ENCODE data around the gene DZANK1. TPM values are rescaled to one million over a fixed set of nuclear protein-coding genes. Genes with fewer than 3 reads are reported as not detected.
A peak's percentile ranks its signal among the peaks of the same experiment; 100 is the strongest.

Gene DZANK1
- polyA plus RNA-seq, 1 donor from 2014 or later = 2.2 TPM

DNA sequence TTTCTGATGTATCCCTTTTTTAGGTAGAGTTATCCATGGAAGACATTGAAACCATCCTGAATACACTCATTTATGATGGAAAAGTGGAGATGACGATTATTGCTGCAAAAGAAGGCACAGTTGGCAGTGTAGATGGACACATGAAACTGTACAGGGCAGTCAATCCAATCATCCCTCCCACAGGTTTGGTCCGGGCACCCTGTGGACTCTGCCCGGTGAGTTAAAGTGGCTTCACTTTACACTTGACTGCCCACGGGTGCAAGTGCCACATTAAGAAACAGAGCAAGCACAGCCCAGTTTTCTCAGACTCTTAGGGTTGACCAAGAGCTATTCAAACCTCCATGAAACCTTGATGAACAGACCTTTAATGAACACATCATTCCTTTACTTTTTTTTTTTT lies 14.8 kb upstream of the DZANK1 start:
- Mint-ChIP-seq H3K4me3 (no peak overlapping the region), H3K9me3 (no peaks in the 10 kb centered on the region), H3K27me3 (no peaks in the 10 kb centered on the region), H3K4me1 (no peaks in the 10 kb centered on the region), H3K36me3 (peaks cover 8% of the 10 kb centered on the region), H3K27ac (no peak overlapping the region)

DNA sequence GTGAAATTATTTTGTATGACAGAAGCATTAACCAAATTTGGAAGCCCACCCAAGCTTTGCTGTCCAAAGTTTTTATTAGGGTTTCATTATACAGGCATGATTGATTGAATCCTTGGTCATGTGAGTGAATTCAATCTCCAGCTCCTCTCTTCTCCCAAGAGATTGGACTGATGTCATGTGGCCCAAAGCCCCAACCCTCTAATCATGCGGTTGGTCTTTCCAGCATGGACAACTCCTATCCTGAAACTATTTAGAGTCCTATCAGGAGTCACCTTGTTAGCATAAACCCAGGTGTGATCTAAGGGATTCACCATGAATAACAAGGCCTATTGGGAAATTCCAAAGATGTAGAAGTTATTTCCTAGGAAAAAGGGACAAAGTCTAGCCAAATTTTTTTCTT lies 11.0 kb upstream of the DZANK1 start:
- H3K36me3 Mint-ChIP-seq = peaks cover 9% of the 10 kb centered on the region
- H3K27me3 Mint-ChIP-seq = no peaks in the 10 kb centered on the region

DNA sequence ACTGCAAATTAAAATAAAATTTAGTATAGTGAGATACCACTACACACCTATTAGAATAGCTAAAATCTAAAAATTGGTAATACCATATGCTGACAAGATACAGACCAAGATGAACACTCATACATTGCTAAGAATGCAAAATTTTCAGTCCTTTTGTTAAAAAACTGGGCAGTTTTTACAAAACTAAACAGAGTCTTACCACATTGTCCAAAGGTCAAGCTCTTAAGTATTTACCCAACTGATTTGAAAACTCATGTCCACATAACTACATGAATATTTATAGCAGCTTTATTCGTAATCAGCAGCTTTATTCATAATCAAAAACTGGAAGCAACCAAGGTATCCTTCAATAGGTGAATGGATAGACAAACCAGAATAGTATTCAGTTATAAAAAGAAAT lies 10.4 kb upstream of the DZANK1 start:
- Mint-ChIP-seq H3K4me3 (no peak overlapping the region), H3K27ac (no peak overlapping the region), H3K27me3 (no peaks in the 10 kb centered on the region), H3K4me1 (no peaks in the 10 kb centered on the region), H3K36me3 (peaks cover 9% of the 10 kb centered on the region), H3K9me3 (no peaks in the 10 kb centered on the region)

More for the DNA sequence above, 11.0 kb upstream of the DZANK1 start:
- no peaks in the 10 kb centered on the region for H3K9me3 Mint-ChIP-seq
- no peak overlapping the region for H3K4me3 Mint-ChIP-seq
- no peaks in the 10 kb centered on the region for H3K4me1 Mint-ChIP-seq
- no peak overlapping the region for H3K27ac Mint-ChIP-seq

DNA sequence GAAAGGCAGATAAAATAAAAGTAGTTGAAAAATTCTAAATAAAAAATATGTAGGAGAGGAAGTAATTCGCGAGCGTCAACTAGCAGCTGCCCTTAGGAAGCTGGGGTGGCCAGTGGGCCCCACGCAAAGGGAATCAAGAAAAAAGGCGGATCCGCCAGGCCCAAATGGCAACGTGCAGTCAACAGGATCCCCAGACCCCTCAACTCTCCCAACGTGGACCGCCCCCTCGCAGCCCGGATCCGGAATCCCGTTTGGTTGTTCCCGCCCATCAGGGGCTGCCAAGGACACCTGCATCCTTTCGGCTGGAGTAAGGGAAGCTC lies 296 bp downstream of the DZANK1 start:
- H3K4me3 Mint-ChIP-seq = peak overlapping the region; percentile 96 to 100 (median 100)
- H3K4me1 Mint-ChIP-seq = peaks cover 12 to 17% (median 14%) of the 10 kb centered on the region in 3 donors
- peak overlapping the region; percentile 98 to 99 (median 98) for H3K27ac Mint-ChIP-seq
- H3K9me3 Mint-ChIP-seq = no peaks in the 10 kb centered on the region
- H3K36me3 Mint-ChIP-seq = no peaks in the 10 kb centered on the region
- H3K27me3 Mint-ChIP-seq = no peaks in the 10 kb centered on the region

DNA sequence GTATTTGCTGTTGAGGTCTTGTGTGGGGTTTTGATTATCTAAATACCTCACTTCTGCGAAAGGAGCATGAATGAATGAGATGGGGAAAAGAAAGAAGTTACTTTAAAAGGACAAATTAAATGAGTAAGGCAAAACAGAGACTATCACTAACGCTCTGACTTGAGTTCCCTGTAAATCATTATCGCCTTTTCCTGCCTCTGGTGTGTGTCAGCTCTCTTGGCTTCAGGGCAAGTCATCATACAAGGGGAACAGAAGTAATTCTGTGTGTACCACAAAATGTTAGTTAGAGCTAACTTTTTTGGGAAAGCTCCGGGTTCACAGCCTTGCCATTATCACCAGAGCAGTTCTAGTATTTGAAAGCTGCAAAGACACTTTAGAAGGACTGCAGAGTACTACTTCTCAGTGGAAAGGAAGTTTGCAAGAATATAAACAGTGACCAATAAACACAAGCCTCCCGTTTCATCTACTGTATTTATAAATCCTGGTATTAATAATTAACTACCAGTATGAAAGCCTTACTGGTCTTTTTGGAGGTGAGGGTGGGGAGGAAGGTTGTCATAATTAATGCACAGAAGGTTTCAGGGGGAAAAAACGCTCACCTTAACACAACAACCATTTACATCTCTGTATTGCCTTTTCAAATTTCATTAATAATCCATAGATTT lies 1.2 kb downstream of the DZANK1 start:
- H3K36me3 Mint-ChIP-seq = no peaks in the 10 kb centered on the region
- H3K4me1 Mint-ChIP-seq = peaks cover 12 to 17% (median 14%) of the 10 kb centered on the region in 3 donors
- H3K27ac Mint-ChIP-seq = peak overlapping the region; percentile 64 to 99 (median 98)
- peak overlapping the region; percentile 96 to 100 (median 100) for H3K4me3 Mint-ChIP-seq
- no peaks in the 10 kb centered on the region for H3K27me3 Mint-ChIP-seq
- no peaks in the 10 kb centered on the region for H3K9me3 Mint-ChIP-seq

DNA sequence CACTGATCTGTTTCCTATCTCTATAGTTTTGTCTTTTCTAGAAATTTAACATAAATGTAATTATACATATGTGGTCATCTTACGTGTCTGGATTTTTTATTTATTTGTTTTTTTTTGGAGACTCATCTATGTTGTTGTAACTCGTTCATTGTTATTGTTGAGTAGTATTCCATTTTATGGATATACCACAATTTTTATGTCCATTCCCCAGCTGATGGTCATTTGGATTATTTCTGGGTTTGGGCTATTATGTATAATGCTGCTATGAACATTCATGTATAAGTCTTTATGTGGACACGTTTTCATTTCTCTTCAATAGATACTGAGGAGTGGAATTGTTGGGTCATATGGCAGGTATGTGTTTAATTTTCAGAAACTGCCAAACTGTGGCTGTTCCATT lies 10.2 kb downstream of the DZANK1 start:
- Mint-ChIP-seq H3K27ac (no peak overlapping the region), H3K4me1 (no peaks in the 10 kb centered on the region), H3K4me3 (no peak overlapping the region), H3K9me3 (peaks cover 1 to 7% (median 4%) of the 10 kb centered on the region in 3 donors), H3K36me3 (peaks cover 2% of the 10 kb centered on the region), H3K27me3 (no peaks in the 10 kb centered on the region)

DNA sequence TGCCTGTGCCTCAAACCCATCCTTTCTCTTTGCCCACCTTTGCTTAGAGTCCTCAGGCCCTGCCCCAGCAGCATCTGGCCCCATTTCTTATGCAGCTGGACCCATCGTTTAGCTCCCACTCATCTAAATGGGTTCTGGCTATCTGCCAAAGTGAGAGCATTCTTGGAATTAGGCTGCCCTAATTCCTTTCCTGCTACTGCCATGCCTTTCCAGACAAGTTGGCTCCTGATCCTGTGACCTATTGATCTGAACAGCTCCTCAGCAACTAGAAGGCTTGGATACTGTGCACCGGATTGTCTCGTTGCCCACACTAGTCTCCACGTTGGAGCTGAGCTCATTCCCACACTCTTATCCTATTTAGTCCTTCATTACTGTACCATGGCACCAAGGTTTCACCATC lies 22.9 kb downstream of the DZANK1 start:
- H3K27me3 Mint-ChIP-seq = no peaks in the 10 kb centered on the region
- no peaks in the 10 kb centered on the region for H3K9me3 Mint-ChIP-seq
- no peak overlapping the region for H3K4me3 Mint-ChIP-seq
- no peaks in the 10 kb centered on the region for H3K4me1 Mint-ChIP-seq
- no peak overlapping the region for H3K27ac Mint-ChIP-seq
- peaks cover 9% of the 10 kb centered on the region for H3K36me3 Mint-ChIP-seq

DNA sequence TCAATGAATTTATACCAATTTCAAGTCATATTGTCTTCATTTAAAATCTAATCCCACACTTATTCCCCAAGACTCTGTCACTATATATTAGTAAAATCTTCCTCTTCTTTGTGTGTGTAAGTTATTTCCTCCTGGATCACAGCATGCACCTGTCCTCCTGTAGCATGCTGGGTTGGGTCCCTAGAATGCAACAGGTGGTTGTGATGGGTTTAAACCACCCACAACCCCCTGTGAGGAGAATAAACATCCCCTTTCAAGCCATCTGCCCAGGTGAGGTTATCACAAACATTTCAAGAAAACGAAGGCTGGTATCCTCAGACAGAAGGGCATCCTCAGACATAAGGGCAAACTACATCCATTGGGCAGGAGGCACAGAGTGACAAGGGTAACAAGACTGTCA lies 26.4 kb downstream of the DZANK1 start:
- Mint-ChIP-seq H3K36me3 (peaks cover 10% of the 10 kb centered on the region), H3K4me3 (no peak overlapping the region), H3K9me3 (peaks cover 0 to 4% (median 3%) of the 10 kb centered on the region in 3 donors), H3K4me1 (peaks cover 7 to 8% (median 7%) of the 10 kb centered on the region in 3 donors), H3K27ac (peak overlapping the region in 1 of 3 donors; percentile 44), H3K27me3 (no peaks in the 10 kb centered on the region)

DNA sequence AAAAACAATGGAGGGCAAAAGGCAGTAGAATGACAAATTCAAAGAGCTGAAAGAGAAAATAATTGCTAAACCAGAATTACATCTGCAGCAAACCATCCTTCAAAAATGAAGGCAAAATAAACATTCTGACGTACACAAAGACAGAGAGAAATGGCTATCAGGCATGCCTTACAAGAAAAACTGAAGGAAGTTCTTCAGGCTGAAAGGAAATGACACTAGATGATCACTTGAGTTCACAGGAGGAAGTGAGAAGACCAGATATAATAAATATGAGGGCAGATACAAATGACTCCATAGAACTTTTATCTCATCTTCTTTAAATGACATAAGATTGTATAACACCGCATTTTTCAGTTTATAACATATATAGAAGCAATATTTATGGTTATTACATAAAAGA lies 30.0 kb downstream of the DZANK1 start:
- Mint-ChIP-seq H3K4me1 (peaks cover 7 to 8% (median 7%) of the 10 kb centered on the region in 3 donors), H3K9me3 (peaks cover 0 to 4% (median 3%) of the 10 kb centered on the region in 3 donors), H3K4me3 (peak overlapping the region in 1 of 4 donors; percentile 9), H3K36me3 (peaks cover 6% of the 10 kb centered on the region), H3K27me3 (no peaks in the 10 kb centered on the region), H3K27ac (peak overlapping the region in 1 of 3 donors; percentile 80)

DNA sequence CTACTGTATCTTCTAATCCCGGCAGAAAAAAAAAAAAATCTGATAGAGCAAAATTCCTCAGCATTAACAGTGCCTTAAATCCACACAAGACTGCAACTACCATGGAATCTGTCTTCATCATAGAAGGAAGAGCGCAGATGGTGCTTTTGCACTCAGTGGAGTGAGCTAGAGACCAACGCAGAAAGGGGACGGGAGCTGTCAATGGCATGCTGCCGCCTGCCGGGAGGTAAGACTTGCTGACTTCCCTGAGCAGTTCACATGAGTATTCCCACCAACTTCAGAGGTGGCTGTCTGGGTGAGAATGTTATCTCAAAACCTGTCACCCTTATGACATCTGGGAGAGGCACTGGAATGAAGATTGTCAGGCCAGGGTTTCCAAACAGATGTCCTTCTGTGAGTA lies 35.6 kb downstream of the DZANK1 start:
- no peaks in the 10 kb centered on the region for H3K27me3 Mint-ChIP-seq
- H3K4me1 Mint-ChIP-seq = peaks cover 0 to 2% (median 0%) of the 10 kb centered on the region in 3 donors
- no peak overlapping the region for H3K27ac Mint-ChIP-seq
- H3K4me3 Mint-ChIP-seq = no peak overlapping the region
- peaks cover 5% of the 10 kb centered on the region for H3K36me3 Mint-ChIP-seq
- no peaks in the 10 kb centered on the region for H3K9me3 Mint-ChIP-seq

DNA sequence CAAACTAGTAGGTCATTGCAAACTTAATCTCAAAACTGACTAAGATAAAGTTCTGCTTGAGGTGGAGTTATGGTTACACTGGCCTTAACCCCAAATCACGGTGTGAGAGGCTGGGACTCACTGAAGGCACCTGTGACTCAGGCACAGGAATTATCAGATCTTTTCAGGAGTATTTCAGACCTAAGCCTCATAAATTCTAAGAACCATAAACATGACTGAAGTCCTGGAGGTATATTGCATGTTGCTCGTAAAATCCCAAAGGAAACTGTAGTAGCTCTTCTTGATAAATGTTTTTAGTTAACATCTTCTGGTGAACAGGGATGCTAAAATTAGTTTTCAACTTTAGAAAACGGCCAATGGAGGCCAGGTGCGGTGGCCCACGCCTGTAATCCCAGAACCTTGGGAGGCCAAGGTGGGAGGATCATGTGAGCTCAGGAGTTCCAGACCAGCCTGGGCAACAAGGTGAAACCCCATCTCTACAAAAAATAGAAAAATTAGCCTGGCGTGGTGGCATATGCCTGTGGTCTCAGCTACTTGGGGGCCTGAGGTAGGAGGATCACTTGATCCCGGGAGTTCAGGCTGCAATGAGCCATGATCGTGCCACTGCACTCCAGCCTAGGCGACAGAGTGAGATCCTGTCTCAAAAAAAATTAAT lies 36.5 kb downstream of the DZANK1 start:
- H3K4me1 Mint-ChIP-seq = peaks cover 0 to 2% (median 0%) of the 10 kb centered on the region in 3 donors
- no peak overlapping the region for H3K27ac Mint-ChIP-seq
- no peaks in the 10 kb centered on the region for H3K9me3 Mint-ChIP-seq
- no peaks in the 10 kb centered on the region for H3K27me3 Mint-ChIP-seq
- H3K36me3 Mint-ChIP-seq = peaks cover 5% of the 10 kb centered on the region
- H3K4me3 Mint-ChIP-seq = no peak overlapping the region

DNA sequence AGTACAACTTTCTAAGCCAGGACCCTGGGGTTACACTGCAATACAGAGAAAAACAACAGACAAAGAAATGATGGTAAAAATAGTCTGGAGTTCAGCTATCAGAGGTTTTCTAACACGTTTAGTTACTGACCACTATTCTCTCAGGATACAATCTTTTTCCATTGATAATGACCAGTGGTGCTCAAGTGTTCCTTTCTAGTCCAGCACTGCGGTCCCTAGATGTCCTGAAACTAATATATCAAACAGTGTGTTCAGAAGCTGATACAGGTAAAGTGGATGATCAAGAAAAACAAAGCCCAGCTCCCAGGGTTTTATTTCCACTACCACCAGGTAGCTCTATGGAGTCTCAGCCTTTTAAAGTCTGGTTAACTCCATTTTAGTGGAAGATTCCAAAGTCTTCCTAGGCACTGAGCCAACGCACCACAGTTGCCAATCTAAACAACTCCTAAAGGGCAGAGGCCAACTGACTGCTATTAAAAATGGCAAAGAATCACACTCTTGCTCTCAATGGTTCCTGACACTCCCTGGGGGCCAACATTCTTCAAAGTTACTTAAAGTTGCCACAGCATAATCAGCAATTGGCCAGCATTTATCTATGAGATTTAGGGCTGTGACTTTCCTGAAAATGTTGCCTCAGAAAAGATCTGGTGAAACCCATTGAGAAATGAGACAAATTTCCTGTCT lies 38.2 kb downstream of the DZANK1 start:
- H3K36me3 Mint-ChIP-seq = peaks cover 5% of the 10 kb centered on the region
- no peaks in the 10 kb centered on the region for H3K9me3 Mint-ChIP-seq
- H3K4me1 Mint-ChIP-seq = peaks cover 0 to 2% (median 0%) of the 10 kb centered on the region in 3 donors
- no peak overlapping the region for H3K4me3 Mint-ChIP-seq
- H3K27ac Mint-ChIP-seq = no peak overlapping the region
- no peaks in the 10 kb centered on the region for H3K27me3 Mint-ChIP-seq

DNA sequence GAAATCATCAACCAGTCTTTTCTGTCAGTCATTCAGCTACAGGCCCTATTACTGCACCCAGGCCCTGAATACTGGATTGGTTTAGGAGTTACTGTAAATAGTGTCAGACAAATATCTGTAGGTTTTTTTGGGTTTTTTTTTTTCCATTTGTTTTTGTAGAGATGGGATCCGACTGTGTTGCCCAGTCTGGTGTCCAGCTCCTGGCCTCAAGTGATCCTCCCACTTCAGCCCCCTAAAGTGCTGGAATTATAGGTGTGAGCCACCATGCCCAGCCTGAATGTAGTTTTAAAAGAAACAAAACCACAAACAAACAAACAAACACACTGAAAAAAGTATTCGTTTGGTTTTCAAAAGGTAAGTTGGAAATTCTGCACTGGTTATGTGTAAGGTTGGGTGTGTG lies 39.6 kb downstream of the DZANK1 start:
- Mint-ChIP-seq H3K27ac (no peak overlapping the region), H3K4me3 (no peak overlapping the region), H3K27me3 (no peaks in the 10 kb centered on the region), H3K36me3 (peaks cover 5% of the 10 kb centered on the region), H3K4me1 (peaks cover 0 to 2% (median 0%) of the 10 kb centered on the region in 3 donors), H3K9me3 (no peaks in the 10 kb centered on the region)

DNA sequence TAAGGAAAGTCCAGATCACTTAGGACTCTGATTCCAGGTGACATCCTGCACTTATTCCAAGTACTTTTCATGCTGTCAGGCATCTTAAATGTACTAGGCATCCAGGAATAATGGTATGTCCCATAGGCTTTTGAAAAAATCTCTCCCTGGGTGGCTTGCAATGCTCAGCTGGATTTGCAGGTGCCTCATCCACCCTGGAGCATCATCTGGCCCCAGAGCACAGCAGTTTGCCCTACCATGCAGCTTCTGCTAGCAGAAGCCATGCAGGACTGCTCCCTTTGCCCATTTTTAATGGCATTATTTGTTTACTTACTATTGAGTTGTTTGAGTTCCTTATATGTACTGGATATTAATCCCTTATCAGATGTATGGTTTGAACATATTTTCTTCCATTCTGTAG lies 45.2 kb downstream of the DZANK1 start:
- H3K4me1 Mint-ChIP-seq = no peaks in the 10 kb centered on the region
- H3K4me3 Mint-ChIP-seq = no peak overlapping the region
- no peak overlapping the region for H3K27ac Mint-ChIP-seq
- H3K36me3 Mint-ChIP-seq = peaks cover 2% of the 10 kb centered on the region
- no peaks in the 10 kb centered on the region for H3K9me3 Mint-ChIP-seq
- peaks cover 2% of the 10 kb centered on the region for H3K27me3 Mint-ChIP-seq

DNA sequence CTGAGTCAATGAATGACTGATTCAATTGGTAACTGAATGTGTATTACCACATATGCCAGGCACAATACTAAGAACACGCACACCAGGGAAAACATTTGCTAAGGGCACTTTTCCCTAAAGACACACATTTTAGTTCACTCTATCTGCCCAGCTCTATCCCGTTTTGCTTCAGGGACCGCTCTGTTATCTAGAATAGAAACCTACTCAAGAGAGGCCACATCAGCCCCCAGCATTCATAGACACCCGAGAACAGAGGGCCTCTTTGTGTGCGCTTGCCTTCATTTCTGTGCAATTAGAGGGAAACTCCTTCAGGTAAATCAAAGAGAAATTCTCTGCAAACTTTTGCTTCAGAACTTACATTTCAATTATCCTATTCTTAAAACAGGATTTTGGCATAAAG lies 50.3 kb downstream of the DZANK1 start:
- no peak overlapping the region for H3K27ac Mint-ChIP-seq
- peaks cover 5 to 12% (median 9%) of the 10 kb centered on the region in 3 donors for H3K4me1 Mint-ChIP-seq
- H3K36me3 Mint-ChIP-seq = peaks cover 2% of the 10 kb centered on the region
- H3K27me3 Mint-ChIP-seq = peaks cover 2% of the 10 kb centered on the region
- H3K4me3 Mint-ChIP-seq = no peak overlapping the region
- H3K9me3 Mint-ChIP-seq = no peaks in the 10 kb centered on the region

All from IgD-negative memory B cell (primary cell).